ENCODE measurements around the gene CTBP1. TPM values are rescaled to one million over a fixed set of nuclear protein-coding genes. Genes with fewer than 3 reads are reported as not detected.

CTBP1 gene
- total and polyA plus RNA-seq, 2 of the 8 experiments (the other 6 are each of a cell fraction or from before 2014, with no cell fraction given): 128 to 185 TPM

- TF ChIP-seq SRF (IDR thresholded peaks at IDR 0.05; ENCODE audit: low read depth, low read length) (no peak), ATF3 (IDR thresholded peaks at IDR 0.05; ENCODE audit: insufficient read depth, low read depth, low read length) (no peak), SIRT6 (IDR thresholded peaks at IDR 0.05; ENCODE audit: low read length) (no peak), HDAC2 (IDR thresholded peaks at IDR 0.05; ENCODE audit: borderline replicate concordance in 1 of 2, low read depth in 2 of 2, low read length in 2 of 2) (no peak; a peak in 1 of 4 replicates), USF2 (IDR thresholded peaks at IDR 0.05; ENCODE audit: low read length) (no peak), TAF1 (IDR thresholded peaks at IDR 0.05; ENCODE audit: low read depth, low read length) (peak; percentile 71), BACH1 (IDR thresholded peaks at IDR 0.05; ENCODE audit: low read length) (0 out of 2 replicates have a peak, but pooled peaks have one; percentile 54), NRF1 (IDR thresholded peaks at IDR 0.05; ENCODE audit: low read depth, low read length) (peak; percentile 86), CREB1 (IDR thresholded peaks at IDR 0.05) (no peak)
Observed at GRCh38 chr4:1248245-1249147, at the start of gene CTBP1 (continued).
